Nephron progenitor cell (in vitro differentiated cells): ENCODE measurements around the gene SMCO1.
A peak's percentile ranks its signal among the peaks of the same experiment; 100 is the strongest.
"Not testable (repeated sequence)": the region's sequence is repeated elsewhere in the genome, so short reads cannot be mapped to it uniquely, and the experiment has no call there.

Source experiments
- DNase-seq: peaks from one replicate; pipeline ENCODE4 v3.0.0; 2021
- H3K27ac Mint-ChIP-seq: 2 replicates; pipeline ENCODE4 v1.8.0; 2021; ENCODE audit warnings: mild to moderate bottlenecking, moderate library complexity, mixed read lengths
- H3K27me3 Mint-ChIP-seq: 2 replicates; pipeline ENCODE4 v1.8.0; 2021; ENCODE audit warnings: mild to moderate bottlenecking, low read depth, mixed read lengths; ENCODE audit not compliant: poor library complexity
- H3K36me3 Mint-ChIP-seq: 2 replicates; pipeline ENCODE4 v1.8.0; 2021; ENCODE audit warnings: low read depth, mixed read lengths
- H3K4me1 Mint-ChIP-seq: 2 replicates; pipeline ENCODE4 v1.8.0; 2021; ENCODE audit warnings: mixed read lengths
- H3K4me3 Mint-ChIP-seq: 2 replicates; pipeline ENCODE4 v1.8.0; 2021; ENCODE audit warnings: mild to moderate bottlenecking, moderate library complexity, mixed read lengths
- H3K9me3 Mint-ChIP-seq: 2 replicates; pipeline ENCODE4 v1.8.0; 2021; ENCODE audit warnings: mild to moderate bottlenecking, moderate library complexity, mixed read lengths
- TF ChIP-seq, protein P1 (sequence below): fragments of 200-600 bp; sonication (generic); IDR thresholded peaks from 2 replicates; pipeline ENCODE4 v1.5.0; 2021; ENCODE audit warnings: antibody characterized with exemption

The SMCO1 gene

DNA sequence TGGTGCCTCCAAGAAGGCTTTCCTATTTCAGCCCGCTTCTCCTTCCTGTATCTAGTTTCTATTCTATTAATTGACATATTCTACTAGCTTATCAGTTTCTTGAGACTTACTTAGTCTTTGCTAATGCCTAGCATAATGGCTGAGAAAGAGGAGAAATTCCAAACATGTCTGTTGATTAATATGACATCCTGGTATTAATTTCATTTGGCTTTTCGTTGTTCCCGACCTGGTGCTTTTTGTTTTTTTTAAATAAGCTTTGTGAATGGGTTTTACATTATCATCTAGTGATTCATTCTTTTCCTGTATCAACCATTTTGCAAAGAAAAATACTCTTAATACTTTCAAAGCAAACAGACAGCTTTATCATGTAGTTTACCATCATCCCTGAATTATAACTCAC is 40.1 kb upstream of the SMCO1 start:
- no peaks in the 10 kb centered on the region for H3K4me1 Mint-ChIP-seq
- H3K36me3 Mint-ChIP-seq = peaks cover 3% of the 10 kb centered on the region
- no peak overlapping the region for H3K27ac Mint-ChIP-seq
- DNase-seq = no peak
- no peaks in the 10 kb centered on the region for H3K27me3 Mint-ChIP-seq
- no peak overlapping the region for H3K4me3 Mint-ChIP-seq
- H3K9me3 Mint-ChIP-seq = peaks cover 14% of the 10 kb centered on the region
- TF ChIP-seq, protein P1, sequence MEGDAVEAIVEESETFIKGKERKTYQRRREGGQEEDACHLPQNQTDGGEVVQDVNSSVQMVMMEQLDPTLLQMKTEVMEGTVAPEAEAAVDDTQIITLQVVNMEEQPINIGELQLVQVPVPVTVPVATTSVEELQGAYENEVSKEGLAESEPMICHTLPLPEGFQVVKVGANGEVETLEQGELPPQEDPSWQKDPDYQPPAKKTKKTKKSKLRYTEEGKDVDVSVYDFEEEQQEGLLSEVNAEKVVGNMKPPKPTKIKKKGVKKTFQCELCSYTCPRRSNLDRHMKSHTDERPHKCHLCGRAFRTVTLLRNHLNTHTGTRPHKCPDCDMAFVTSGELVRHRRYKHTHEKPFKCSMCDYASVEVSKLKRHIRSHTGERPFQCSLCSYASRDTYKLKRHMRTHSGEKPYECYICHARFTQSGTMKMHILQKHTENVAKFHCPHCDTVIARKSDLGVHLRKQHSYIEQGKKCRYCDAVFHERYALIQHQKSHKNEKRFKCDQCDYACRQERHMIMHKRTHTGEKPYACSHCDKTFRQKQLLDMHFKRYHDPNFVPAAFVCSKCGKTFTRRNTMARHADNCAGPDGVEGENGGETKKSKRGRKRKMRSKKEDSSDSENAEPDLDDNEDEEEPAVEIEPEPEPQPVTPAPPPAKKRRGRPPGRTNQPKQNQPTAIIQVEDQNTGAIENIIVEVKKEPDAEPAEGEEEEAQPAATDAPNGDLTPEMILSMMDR = no peak

DNA sequence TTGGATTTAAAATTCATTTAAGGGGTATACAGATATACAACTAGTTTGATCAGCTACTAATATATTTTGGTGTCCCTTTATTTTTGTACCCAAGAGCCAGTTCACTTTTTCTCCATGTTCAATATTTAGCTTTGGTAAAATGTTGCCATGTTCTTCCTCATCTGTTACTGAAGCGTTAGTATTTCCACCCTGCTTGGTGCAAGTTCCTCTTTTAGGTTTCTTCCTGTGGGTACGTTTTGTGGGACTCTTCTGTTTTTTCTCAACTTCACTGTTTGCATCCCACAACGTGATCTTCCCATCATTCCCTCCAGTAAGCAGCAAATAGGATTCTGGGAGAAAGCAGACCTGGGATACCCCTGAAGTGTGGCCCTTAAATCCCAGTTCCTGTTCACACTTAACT is 39.1 kb upstream of the SMCO1 start:
- peaks cover 25% of the 10 kb centered on the region for H3K9me3 Mint-ChIP-seq
- no peaks in the 10 kb centered on the region for H3K4me1 Mint-ChIP-seq
- TF ChIP-seq, protein P1 = no peak

DNA sequence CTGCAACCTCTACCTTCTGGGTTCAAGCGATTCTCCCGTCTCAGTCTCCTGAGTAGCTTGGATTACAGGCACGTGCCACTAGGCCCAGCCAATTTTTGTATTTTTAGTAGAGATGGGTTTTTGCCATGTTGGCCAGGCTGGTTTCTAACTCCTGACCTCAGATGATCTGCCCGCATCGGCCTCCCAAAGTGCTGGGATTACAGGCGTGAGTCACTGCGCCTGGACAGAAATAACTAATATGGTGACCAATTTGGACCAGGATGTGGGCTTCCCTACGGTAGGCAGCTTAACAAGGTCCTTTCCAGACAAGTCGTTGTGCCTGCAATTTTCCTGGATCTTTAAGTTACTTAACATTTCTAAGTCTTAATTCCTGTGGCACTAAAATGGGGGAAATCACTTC is 38.4 kb upstream of the SMCO1 start:
- Mint-ChIP-seq H3K36me3 (peaks cover 10% of the 10 kb centered on the region), H3K4me1 (no peaks in the 10 kb centered on the region), H3K27ac (peak overlapping the region; percentile 74), H3K9me3 (peaks cover 30% of the 10 kb centered on the region), H3K27me3 (no peaks in the 10 kb centered on the region), H3K4me3 (no peak overlapping the region)
- TF ChIP-seq, protein P1 = no peak
- DNase-seq = no peak

More for the DNA sequence above, 39.1 kb upstream of the SMCO1 start:
- Mint-ChIP-seq H3K27me3 (no peaks in the 10 kb centered on the region), H3K27ac (no peak overlapping the region), H3K36me3 (peaks cover 10% of the 10 kb centered on the region), H3K4me3 (no peak overlapping the region)
- no peak for DNase-seq

DNA sequence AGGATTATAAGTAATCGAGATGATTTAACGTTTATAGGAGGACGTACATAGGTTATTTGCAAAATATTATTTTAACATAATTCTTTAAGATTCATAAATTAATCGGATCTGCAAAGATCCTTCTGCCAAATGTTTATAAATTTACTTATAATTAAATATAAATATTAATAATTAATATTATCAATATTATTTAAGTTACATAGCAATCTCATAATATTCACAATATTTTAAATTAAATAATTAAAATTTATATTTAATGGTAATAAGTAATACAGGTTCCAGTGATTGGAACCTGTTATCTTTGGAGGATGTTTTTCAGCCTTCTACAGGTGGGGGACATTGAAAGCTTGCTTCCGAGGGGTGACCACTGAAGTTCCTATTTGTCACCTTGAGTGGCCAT is 37.1 kb upstream of the SMCO1 start:
- no peak overlapping the region for H3K4me3 Mint-ChIP-seq
- H3K4me1 Mint-ChIP-seq = no peaks in the 10 kb centered on the region
- peaks cover 43% of the 10 kb centered on the region for H3K9me3 Mint-ChIP-seq
- DNase-seq = no peak
- no peak overlapping the region for H3K27ac Mint-ChIP-seq
- peaks cover 16% of the 10 kb centered on the region for H3K36me3 Mint-ChIP-seq
- H3K27me3 Mint-ChIP-seq = no peaks in the 10 kb centered on the region
- TF ChIP-seq, protein P1 = no peak

DNA sequence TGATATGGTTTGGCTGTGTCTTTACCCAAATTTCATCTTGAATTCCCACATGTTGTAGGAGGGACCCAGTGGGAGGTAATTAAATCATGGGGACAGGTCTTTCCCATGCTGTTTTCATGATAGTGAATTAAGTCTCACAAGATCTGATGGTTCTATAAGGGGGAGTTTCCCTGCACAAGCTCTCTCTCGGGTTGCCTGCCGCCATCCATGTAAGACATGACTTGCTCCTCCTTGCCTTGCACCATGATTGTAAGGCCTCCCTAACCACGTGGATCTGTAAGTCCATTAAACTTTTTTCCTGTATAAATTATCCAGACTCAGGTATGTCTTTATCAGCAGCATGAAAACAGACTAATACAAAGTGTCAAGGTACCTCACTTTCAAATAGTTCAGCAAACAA is 35.0 kb upstream of the SMCO1 start:
- Mint-ChIP-seq H3K36me3 (peaks cover 16% of the 10 kb centered on the region), H3K9me3 (peaks cover 45% of the 10 kb centered on the region)
- DNase-seq, H3K27me3 Mint-ChIP-seq, H3K4me1 Mint-ChIP-seq, H3K27ac Mint-ChIP-seq, H3K4me3 Mint-ChIP-seq: not testable (repeated sequence)

DNA sequence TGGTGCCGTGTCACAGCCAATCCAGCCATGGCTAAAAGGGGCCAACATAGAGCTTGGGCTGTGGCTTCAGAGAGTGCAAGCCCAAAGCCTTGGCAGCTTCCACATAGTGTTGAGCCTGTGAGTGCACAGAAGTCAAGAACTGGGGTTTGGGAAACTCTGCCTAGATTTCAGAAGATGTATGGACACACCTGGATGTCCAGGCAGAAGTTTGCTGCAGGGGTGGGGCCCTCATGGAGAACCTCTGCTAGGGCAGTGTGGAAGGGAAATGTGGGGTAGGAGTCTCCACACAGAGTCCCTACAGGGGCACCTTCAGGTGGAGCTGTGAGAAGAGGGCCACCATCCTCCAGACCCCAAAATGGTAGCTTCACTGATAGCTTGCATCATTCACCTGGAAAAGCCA is 34.2 kb upstream of the SMCO1 start:
- Mint-ChIP-seq H3K9me3 (peaks cover 50% of the 10 kb centered on the region), H3K36me3 (peaks cover 16% of the 10 kb centered on the region)
- H3K27ac Mint-ChIP-seq, H3K4me1 Mint-ChIP-seq, DNase-seq, H3K27me3 Mint-ChIP-seq, H3K4me3 Mint-ChIP-seq: not testable (repeated sequence)

DNA sequence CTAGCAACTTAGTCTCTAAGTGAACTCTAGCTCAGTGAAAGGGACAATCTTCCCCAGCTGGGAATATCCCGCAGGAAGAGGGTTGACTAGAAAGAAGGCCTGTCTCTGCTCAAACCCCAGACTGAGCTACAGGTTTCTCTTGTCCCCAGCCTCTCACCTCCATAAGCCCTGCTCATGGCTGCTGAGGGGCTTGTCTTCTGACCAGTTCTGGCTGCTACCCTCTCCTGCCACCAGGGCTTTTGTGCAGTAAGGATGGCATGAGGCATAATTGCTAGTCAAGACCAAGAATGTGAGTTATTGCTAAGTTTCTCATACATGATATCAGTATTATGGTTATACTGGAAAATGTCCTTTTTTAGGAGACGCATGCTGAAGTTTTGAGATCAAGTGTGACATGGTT is 31.9 kb upstream of the SMCO1 start:
- Mint-ChIP-seq H3K9me3 (peaks cover 60% of the 10 kb centered on the region), H3K27ac (peak overlapping the region; percentile 77), H3K36me3 (peaks cover 16% of the 10 kb centered on the region), H3K4me3 (no peak overlapping the region), H3K27me3 (peaks cover 6% of the 10 kb centered on the region), H3K4me1 (no peaks in the 10 kb centered on the region)
- TF ChIP-seq, protein P1 = no peak
- DNase-seq = no peak
